B cell (primary cell): ENCODE results near the gene KIRREL3. TPM values are rescaled to one million over a fixed set of nuclear protein-coding genes. Genes with fewer than 3 reads are reported as not detected.

Experiments
- ATAC-seq: fragments of 200-7000 bp; cut with Tn5 transposase; one replicate; pipeline ENCODE4 v1.10.0; 2021; ENCODE audit warnings: low read depth, mild to moderate bottlenecking, moderate number of reproducible peaks, moderate library complexity
- CTCF ChIA-PET: fragments of 350-600 bp; sonication (Branson Sonifier 250); formaldehyde crosslinking; loops from one replicate; lab custom pipeline; 2021; ENCODE audit warnings: antibody characterized with exemption, inconsistent platforms; lab: Charles Lee
- POLR2A ChIA-PET: fragments of 350-600 bp; sonication (Branson Sonifier 250); formaldehyde crosslinking; loops from one replicate; lab custom pipeline; 2021; ENCODE audit warnings: antibody characterized with exemption; lab: Charles Lee
- DNase-seq: peaks from one replicate; pipeline ENCODE4 v3.0.0; 2013
- H2AFZ ChIP-seq: 2 replicates; pipeline ENCODE4 v1.6.1; 2012; ENCODE audit warnings: mild to moderate bottlenecking, low read depth, low read length; ENCODE audit not compliant: insufficient read depth, poor library complexity, severe bottlenecking
- H3K27ac ChIP-seq, 2 donors: 1 replicate in 1 of 2; 2 replicates in 1 of 2; pipeline ENCODE4 v1.5.1; 2012 to 2013; ENCODE audit warnings: low read length in 2 of 2, mild to moderate bottlenecking in 2 of 2, moderate library complexity in 1 of 2
- H3K27me3 ChIP-seq, 4 experiments: fragments of 200-600 bp in 1 of 4; sonication (generic) in 1 of 4; replicated peaks in 1 of 4; 1 replicate in 2 of 4; 2 replicates in 2 of 4; pipeline versions ENCODE4 v1.6.1 to v1.7.0; 2013 to 2016; ENCODE audit warnings: low read length in 3 of 4, mild to moderate bottlenecking in 2 of 4, mixed read lengths in 1 of 4, moderate library complexity in 1 of 4; ENCODE audit not compliant: insufficient read depth in 4 of 4, control insufficient read depth in 3 of 4; ENCODE audit errors: control extremely low read depth in 1 of 4
- H3K36me3 ChIP-seq, 2 experiments: replicated peaks in 1 of 2; 1 replicate in 1 of 2; 2 replicates in 1 of 2; pipeline versions ENCODE4 v1.6.1 to v1.7.1; 2013; ENCODE audit warnings: low read length in 1 of 2; ENCODE audit not compliant: insufficient read depth in 2 of 2, control insufficient read depth in 1 of 2; ENCODE audit errors: control extremely low read depth in 1 of 2, extremely low read depth in 1 of 2
- H3K4me1 ChIP-seq, 2 donors: fragments of 200-600 bp in 1 of 2; sonication (generic) in 1 of 2; 1 replicate in 1 of 2; 2 replicates in 1 of 2; pipeline versions ENCODE4 v1.5.1 to v1.6.1; 2013 to 2017; ENCODE audit warnings: low read length in 2 of 2; ENCODE audit not compliant: control insufficient read depth in 2 of 2, insufficient read depth in 2 of 2
- H3K4me2 ChIP-seq: replicated peaks from 2 replicates; pipeline ENCODE3; 2012; ENCODE audit warnings: mild to moderate bottlenecking, low read depth, low read length; ENCODE audit not compliant: poor library complexity, severe bottlenecking
- H3K4me3 ChIP-seq, 5 experiments: fragments of 200-600 bp in 1 of 5; sonication (generic) in 1 of 5; 1 replicate in 3 of 5; 2 replicates in 2 of 5; pipeline versions ENCODE4 v1.5.1 to v1.7.0; 2011 to 2016; ENCODE audit warnings: low read length in 4 of 5, mild to moderate bottlenecking in 4 of 5, low read depth in 2 of 5, control low read depth in 1 of 5, moderate library complexity in 1 of 5; ENCODE audit not compliant: insufficient read depth in 1 of 5; ENCODE audit errors: control extremely low read depth in 1 of 5, extremely low read depth in 1 of 5
- H3K79me2 ChIP-seq: fragments of 200-600 bp; sonication (generic); one replicate; pipeline ENCODE4 v1.6.0; 2016; ENCODE audit warnings: low read length; ENCODE audit not compliant: control insufficient read depth, insufficient read depth
- H3K9ac ChIP-seq: fragments of 200-600 bp; sonication (generic); 2 replicates; pipeline ENCODE4 v1.6.1; 2017; ENCODE audit warnings: mild to moderate bottlenecking, low read length, moderate library complexity
- H3K9me3 ChIP-seq, 3 donors: one replicate each; pipeline versions ENCODE4 v1.6.1 to v1.7.1; 2013; ENCODE audit warnings: low read length in 2 of 3; ENCODE audit not compliant: control insufficient read depth in 2 of 3, insufficient read depth in 1 of 3; ENCODE audit errors: control extremely low read depth in 1 of 3
- H4K20me1 ChIP-seq: 2 replicates; pipeline ENCODE4 v1.6.0; 2012; ENCODE audit warnings: mild to moderate bottlenecking, low read length; ENCODE audit not compliant: insufficient read depth, control insufficient read depth, poor library complexity, severe bottlenecking
- H3K27ac Mint-ChIP-seq: one replicate; pipeline ENCODE4 v1.8.0; 2021; ENCODE audit warnings: mixed read lengths
- H3K27me3 Mint-ChIP-seq: one replicate; pipeline ENCODE4 v1.8.0; 2021; ENCODE audit warnings: mixed read lengths
- H3K4me1 Mint-ChIP-seq: one replicate; pipeline ENCODE4 v1.8.0; 2021; ENCODE audit warnings: mixed read lengths
- H3K4me3 Mint-ChIP-seq: one replicate; pipeline ENCODE4 v1.8.0; 2021; ENCODE audit warnings: mixed read lengths
- H3K9me3 Mint-ChIP-seq: one replicate; pipeline ENCODE4 v1.8.0; 2022; ENCODE audit warnings: mixed read lengths; ENCODE audit not compliant: insufficient read depth
- CTCF ChIP-seq: fragments of 200-600 bp; IDR thresholded peaks from one replicate; pipeline ENCODE4 v1.8.0; 2022; ENCODE audit warnings: antibody characterized with exemption, mild to moderate bottlenecking
- EZH2 ChIP-seq: IDR thresholded peaks from 2 replicates; pipeline ENCODE4 v1.6.1; 2012; ENCODE audit warnings: borderline replicate concordance, low read depth, mild to moderate bottlenecking, moderate library complexity, low read length; ENCODE audit not compliant: insufficient read depth, poor library complexity, severe bottlenecking
- WGBS: methylation state at CpG from one replicate; pipeline ENCODE4 v1.1.5; 2013; ENCODE audit warnings: missing lambda C conversion rate; ENCODE audit not compliant: insufficient coverage; 5-methylcytosine and 5-hydroxymethylcytosine counted together
- intact Hi-C: fragments of 100-400 bp; cut with micrococcal nuclease; formaldehyde crosslinking; loops from one replicate; pipeline ENCODE4 v1.10.0; 2022
- polyA plus RNA-seq: library from polyadenylated mRNA; depleted of rRNA; stranded (reverse); fragments of >200 nt; gene quantifications from 2 replicates; pipeline ENCODE4 v1.2.3, GENCODE V29; 2012
- total RNA-seq, 2 donors: library from RNA; stranded (reverse); fragments of 120-200 nt in 1 of 2; gene quantifications; 1 replicate in 1 of 2; 2 replicates in 1 of 2; pipeline versions ENCODE4 v1.2.3 to v1.2.4, GENCODE V29; 2013 to 2022

The KIRREL3 gene
- total and polyA plus RNA-seq, 2 donors (not counting 1 experiment from before 2014, with no cell fraction given), result not detected

- Mint-ChIP-seq H3K9me3 (no peaks in the 10 kb centered on the region), H3K27me3 (no peaks in the 10 kb centered on the region), H3K4me3 (no peak overlapping the region), H3K27ac (no peak overlapping the region), H3K4me1 (no peaks in the 10 kb centered on the region)
- intact Hi-C loops, result no loop called here
- H3K4me2 ChIP-seq, result no peak overlapping the region
- ATAC-seq, result no peak
- H3K36me3 ChIP-seq, result no peaks in the 10 kb centered on the region
- H2AFZ ChIP-seq, result no peak overlapping the region
- no peak overlapping the region for H3K9ac ChIP-seq
- no peak overlapping the region for H3K27ac ChIP-seq
- DNase-seq, result no peak
- H3K79me2 ChIP-seq, result no peaks in the 10 kb centered on the region
- no peaks in the 10 kb centered on the region for H3K27me3 ChIP-seq
- TF ChIP-seq EZH2 (no peak), CTCF (no peak)
- 83% methylated on average over 1 of the region's 1 CpG for WGBS
- no peaks in the 10 kb centered on the region for H3K9me3 ChIP-seq
- ChIA-PET CTCF (no interaction called here), POLR2A (no interaction called here)
- no peak overlapping the region for H3K4me3 ChIP-seq
- H3K4me1 ChIP-seq, result no peaks in the 10 kb centered on the region
- H4K20me1 ChIP-seq, result no peaks in the 10 kb centered on the region
These were observed 167.5 kb downstream of the KIRREL3 start for GRCh38 chr11:126833065-126833464.

- Mint-ChIP-seq H3K4me1 (no peaks in the 10 kb centered on the region), H3K4me3 (no peak overlapping the region), H3K27me3 (no peaks in the 10 kb centered on the region), H3K27ac (no peak overlapping the region), H3K9me3 (no peaks in the 10 kb centered on the region)
- Histone ChIP-seq H3K27me3 (no peaks in the 10 kb centered on the region), H3K27ac (no peak overlapping the region), H3K4me3 (no peak overlapping the region), H3K9ac (no peak overlapping the region), H2AFZ (no peak overlapping the region), H4K20me1 (no peaks in the 10 kb centered on the region), H3K4me2 (no peak overlapping the region), H3K9me3 (no peaks in the 10 kb centered on the region), H3K4me1 (no peaks in the 10 kb centered on the region), H3K79me2 (no peaks in the 10 kb centered on the region), H3K36me3 (no peaks in the 10 kb centered on the region)
- 95% methylated on average over 6 of the region's 6 CpGs for WGBS
- ATAC-seq, result no peak
- ChIA-PET CTCF (no interaction called here), POLR2A (no interaction called here)
- intact Hi-C loops, result no loop called here
- no peak for DNase-seq
- TF ChIP-seq CTCF (no peak), EZH2 (no peak)
These were observed 168.2 kb downstream of the KIRREL3 start for GRCh38 chr11:126832387-126832786.
